ENCODE data around the gene DAPK3.
"Not testable (repeated sequence)": the region's sequence is repeated elsewhere in the genome, so short reads cannot be mapped to it uniquely, and the experiment has no call there.

Gene DAPK3

GRCh38 chr19:3952755-3953276 is 18.1 kb downstream of the DAPK3 start:
- DNase-seq: not testable (repeated sequence)

GRCh38 chr19:3950871-3951861 is 19.7 kb downstream of the DAPK3 start:
- no peak for DNase-seq

- no peak for DNase-seq
Measured at GRCh38 chr19:3949997-3950859, 20.7 kb downstream of the DAPK3 start.

- no peak for DNase-seq
Measured at GRCh38 chr19:3949294-3949693, 21.6 kb downstream of the DAPK3 start.

GRCh38 chr19:3947316-3947933 is 23.5 kb downstream of the DAPK3 start:
- not testable (repeated sequence) for DNase-seq

GRCh38 chr19:3945838-3946237 is 25.1 kb downstream of the DAPK3 start:
- DNase-seq: no peak

GRCh38 chr19:3944018-3944721 is 26.7 kb downstream of the DAPK3 start:
- no peak for DNase-seq

- DNase-seq: no peak
Measured at GRCh38 chr19:3942790-3943409, 28.0 kb downstream of the DAPK3 start.

GRCh38 chr19:3938300-3938950 is 32.5 kb downstream of the DAPK3 start:
- not testable (repeated sequence) for DNase-seq

- no peak for DNase-seq
Measured at GRCh38 chr19:3936506-3937442, 34.1 kb downstream of the DAPK3 start.

- no peak for DNase-seq
Measured at GRCh38 chr19:3932931-3933810, 37.7 kb downstream of the DAPK3 start, which contains the start of gene NMRK2. Gene NMRK2, plus strand, starts transcription at chr19:3933069. Its CDS starts 603 bp downstream, at chr19:3933672.

GRCh38 chr19:3931041-3931440 is 39.9 kb downstream of the DAPK3 start:
- DNase-seq: no peak

GRCh38 chr19:3923912-3924311 is 47.0 kb downstream of the DAPK3 start:
- no peak for DNase-seq

GRCh38 chr19:3923096-3923758 is 47.7 kb downstream of the DAPK3 start:
- DNase-seq: no peak

- DNase-seq: no peak
Measured at GRCh38 chr19:3919793-3920192, 51.1 kb downstream of the DAPK3 start.

- DNase-seq: no peak
Measured at GRCh38 chr19:3916033-3916432, 54.9 kb downstream of the DAPK3 start.

- DNase-seq: no peak
Measured at GRCh38 chr19:3914199-3914598, 56.7 kb downstream of the DAPK3 start.

- DNase-seq: no peak
Measured at GRCh38 chr19:3910105-3910504, 60.8 kb downstream of the DAPK3 start.

All from effector CD4-positive, alpha-beta T cell (primary cell).